Neural crest cell (in vitro differentiated cells): ENCODE results near the gene RAP1GAP2. TPM values are rescaled to one million over a fixed set of nuclear protein-coding genes. Genes with fewer than 3 reads are reported as not detected.

Source experiments
- DNase-seq: peaks from one replicate; pipeline ENCODE4 v3.0.0; 2021; ENCODE audit warnings: low read depth, mixed read lengths, low spot score
- H3K27ac Mint-ChIP-seq: one replicate; pipeline ENCODE4 v1.8.0; 2021; ENCODE audit warnings: mild to moderate bottlenecking, mixed read lengths; ENCODE audit not compliant: unreplicated experiment
- H3K27me3 Mint-ChIP-seq: 2 replicates; pipeline ENCODE4 v1.8.0; 2021; ENCODE audit warnings: low read depth, mild to moderate bottlenecking, mixed read lengths
- H3K36me3 Mint-ChIP-seq: 2 replicates; pipeline ENCODE4 v1.8.0; 2021; ENCODE audit warnings: low read depth, mild to moderate bottlenecking, mixed read lengths
- H3K4me1 Mint-ChIP-seq: 2 replicates; pipeline ENCODE4 v1.8.0; 2021; ENCODE audit warnings: mixed read lengths
- H3K4me3 Mint-ChIP-seq: one replicate; pipeline ENCODE4 v1.8.0; 2021; ENCODE audit warnings: mild to moderate bottlenecking, mixed read lengths
- H3K9me3 Mint-ChIP-seq: 2 replicates; pipeline ENCODE4 v1.8.0; 2021; ENCODE audit warnings: mixed read lengths
- CTCF ChIP-seq: fragments of 200-600 bp; sonication (generic); conservative IDR thresholded peaks from 2 replicates; pipeline ENCODE4 v1.5.0; 2021; ENCODE audit warnings: antibody characterized with exemption, mild to moderate bottlenecking
- total RNA-seq: library from RNA; stranded (reverse); gene quantifications from 2 replicates; pipeline ENCODE4 v1.2.1, GENCODE V29; 2021

Gene RAP1GAP2
- total RNA-seq, 1 donor from 2014 or later: 1.0 TPM

GRCh38 chr17:2860045-2860444, 63.8 kb downstream of the RAP1GAP2 start:
- H3K4me3 Mint-ChIP-seq: no peak overlapping the region
- peaks cover 3% of the 10 kb centered on the region for H3K36me3 Mint-ChIP-seq
- H3K27me3 Mint-ChIP-seq: peaks cover 44% of the 10 kb centered on the region
- H3K4me1 Mint-ChIP-seq: peaks cover 8% of the 10 kb centered on the region
- H3K27ac Mint-ChIP-seq: no peak overlapping the region
- TF ChIP-seq CTCF: no peak
- DNase-seq: no peak
- H3K9me3 Mint-ChIP-seq: no peaks in the 10 kb centered on the region

DNA sequence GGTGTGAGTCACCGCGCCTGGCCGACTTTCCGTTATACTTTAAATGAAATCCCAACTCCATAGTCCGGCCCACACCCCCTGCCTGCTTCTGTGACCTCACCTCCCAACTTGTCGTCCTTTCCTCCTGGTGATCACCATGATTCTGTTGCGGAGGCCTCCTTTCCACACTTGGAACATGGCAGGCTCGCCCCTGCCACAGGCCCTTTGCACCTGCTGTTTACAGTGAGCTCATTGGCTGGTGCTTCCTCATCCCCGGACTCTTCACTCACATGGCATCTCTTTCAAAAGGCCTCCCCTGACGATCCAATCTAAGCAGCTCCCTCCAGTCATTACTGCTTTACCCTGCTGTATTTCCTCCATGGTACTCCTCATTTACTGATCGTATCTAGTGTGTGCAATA, 64.6 kb downstream of the RAP1GAP2 start:
- H3K27ac Mint-ChIP-seq: no peak overlapping the region
- no peak for TF ChIP-seq CTCF
- no peaks in the 10 kb centered on the region for H3K9me3 Mint-ChIP-seq
- H3K4me3 Mint-ChIP-seq: no peak overlapping the region
- H3K4me1 Mint-ChIP-seq: peaks cover 5% of the 10 kb centered on the region
- peaks cover 36% of the 10 kb centered on the region for H3K27me3 Mint-ChIP-seq
- DNase-seq: no peak
- peaks cover 3% of the 10 kb centered on the region for H3K36me3 Mint-ChIP-seq

GRCh38 chr17:2862197-2862596, 66.0 kb downstream of the RAP1GAP2 start:
- Mint-ChIP-seq H3K36me3 (peaks cover 3% of the 10 kb centered on the region), H3K27me3 (peaks cover 23% of the 10 kb centered on the region)

GRCh38 chr17:2863204-2863603, 67.0 kb downstream of the RAP1GAP2 start:
- peaks cover 11% of the 10 kb centered on the region for H3K4me1 Mint-ChIP-seq
- H3K4me3 Mint-ChIP-seq: no peak overlapping the region
- no peaks in the 10 kb centered on the region for H3K9me3 Mint-ChIP-seq
- no peak for TF ChIP-seq CTCF
- no peak overlapping the region for H3K27ac Mint-ChIP-seq
- peaks cover 16% of the 10 kb centered on the region for H3K27me3 Mint-ChIP-seq
- peaks cover 3% of the 10 kb centered on the region for H3K36me3 Mint-ChIP-seq
- DNase-seq: no peak

More at GRCh38 chr17:2862197-2862596, 66.0 kb downstream of the RAP1GAP2 start:
- no peaks in the 10 kb centered on the region for H3K9me3 Mint-ChIP-seq
- no peak overlapping the region for H3K4me3 Mint-ChIP-seq
- DNase-seq: no peak
- no peak for TF ChIP-seq CTCF
- peaks cover 5% of the 10 kb centered on the region for H3K4me1 Mint-ChIP-seq
- no peak overlapping the region for H3K27ac Mint-ChIP-seq

DNA sequence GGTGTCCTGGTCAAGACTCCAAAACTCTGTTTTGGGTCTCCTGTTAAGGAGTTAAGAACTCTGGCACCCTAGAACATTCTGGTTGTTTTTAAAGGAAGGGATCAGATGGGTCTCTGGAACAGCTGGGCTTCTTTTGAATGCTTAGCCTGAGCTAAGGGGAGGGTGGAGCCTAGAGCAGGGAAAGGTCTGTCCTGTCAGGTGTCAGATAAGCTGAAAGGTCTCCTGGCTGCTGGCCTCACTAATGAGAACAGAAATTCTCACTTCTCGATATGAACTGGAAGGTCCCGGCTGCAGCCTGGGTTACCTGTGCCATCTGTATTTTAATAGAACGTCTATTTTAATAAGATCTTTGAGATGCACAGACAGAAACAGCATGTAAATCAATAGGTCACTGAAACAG, 69.0 kb downstream of the RAP1GAP2 start:
- Mint-ChIP-seq H3K4me3 (no peak overlapping the region), H3K36me3 (no peaks in the 10 kb centered on the region), H3K27me3 (peaks cover 8% of the 10 kb centered on the region), H3K27ac (no peak overlapping the region), H3K9me3 (no peaks in the 10 kb centered on the region), H3K4me1 (peaks cover 7% of the 10 kb centered on the region)
- no peak for TF ChIP-seq CTCF
- DNase-seq: no peak
